ENCODE measurements around the gene CCL1. TPM values are rescaled to one million over a fixed set of nuclear protein-coding genes. Genes with fewer than 3 reads are reported as not detected.

The CCL1 gene
- total RNA-seq, 1 donor from 2014 or later = not detected

DNA sequence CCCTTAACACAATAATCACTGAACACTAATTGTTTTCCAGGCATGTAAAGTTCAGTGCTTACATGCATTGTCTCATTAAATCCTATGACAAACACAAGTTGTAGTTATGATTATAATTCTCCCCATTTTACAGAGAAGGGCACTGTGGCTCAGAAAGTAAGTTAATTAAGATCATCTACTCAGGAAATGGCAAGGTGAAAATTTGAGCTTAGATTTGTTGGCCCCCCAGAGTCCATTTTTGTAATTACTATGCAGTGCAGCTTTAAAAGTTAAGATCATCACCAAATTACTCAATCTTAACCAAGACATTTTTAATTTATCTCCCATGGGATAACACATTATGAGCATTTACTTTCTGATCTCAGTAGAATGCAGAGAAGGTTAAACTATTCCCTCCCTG, 34.2 kb upstream of the CCL1 start:
- Histone ChIP-seq H3K36me3 (ENCODE audit: control insufficient read depth, insufficient read depth, low read length) (no peaks in the 10 kb centered on the region), H3K27me3 (ENCODE audit: control insufficient read depth, insufficient read depth, low read length) (no peaks in the 10 kb centered on the region), H3K4me3 (ENCODE audit: low read depth, low read length) (no peak overlapping the region)
- TF ChIP-seq, protein P1, sequence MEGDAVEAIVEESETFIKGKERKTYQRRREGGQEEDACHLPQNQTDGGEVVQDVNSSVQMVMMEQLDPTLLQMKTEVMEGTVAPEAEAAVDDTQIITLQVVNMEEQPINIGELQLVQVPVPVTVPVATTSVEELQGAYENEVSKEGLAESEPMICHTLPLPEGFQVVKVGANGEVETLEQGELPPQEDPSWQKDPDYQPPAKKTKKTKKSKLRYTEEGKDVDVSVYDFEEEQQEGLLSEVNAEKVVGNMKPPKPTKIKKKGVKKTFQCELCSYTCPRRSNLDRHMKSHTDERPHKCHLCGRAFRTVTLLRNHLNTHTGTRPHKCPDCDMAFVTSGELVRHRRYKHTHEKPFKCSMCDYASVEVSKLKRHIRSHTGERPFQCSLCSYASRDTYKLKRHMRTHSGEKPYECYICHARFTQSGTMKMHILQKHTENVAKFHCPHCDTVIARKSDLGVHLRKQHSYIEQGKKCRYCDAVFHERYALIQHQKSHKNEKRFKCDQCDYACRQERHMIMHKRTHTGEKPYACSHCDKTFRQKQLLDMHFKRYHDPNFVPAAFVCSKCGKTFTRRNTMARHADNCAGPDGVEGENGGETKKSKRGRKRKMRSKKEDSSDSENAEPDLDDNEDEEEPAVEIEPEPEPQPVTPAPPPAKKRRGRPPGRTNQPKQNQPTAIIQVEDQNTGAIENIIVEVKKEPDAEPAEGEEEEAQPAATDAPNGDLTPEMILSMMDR (IDR thresholded peaks at IDR 0.05; ENCODE audit: insufficient read depth, low read length, poor library complexity, severe bottlenecking) = no peak
- no peak for DNase-seq (ENCODE audit: low read depth)

DNA sequence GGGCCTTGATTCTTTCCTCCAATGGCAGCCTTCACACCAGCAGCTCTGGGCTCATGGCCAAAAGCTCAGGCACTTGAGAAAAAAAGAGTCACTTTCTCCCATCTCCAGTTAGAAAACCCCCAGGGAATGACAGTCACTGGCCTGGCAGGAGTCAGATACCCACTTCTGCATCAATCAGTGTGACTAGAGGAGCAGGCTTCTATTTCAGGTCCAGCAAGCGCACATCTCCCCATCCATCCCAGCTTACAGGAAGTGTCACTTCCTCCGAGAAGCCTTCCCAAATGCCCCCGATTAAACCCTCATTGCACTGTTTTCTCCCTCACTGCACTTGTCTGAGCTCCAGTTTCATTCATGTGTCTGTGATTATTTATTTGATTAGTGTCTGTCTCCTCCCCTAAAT, 30.4 kb upstream of the CCL1 start:
- TF ChIP-seq, protein P1 (IDR thresholded peaks at IDR 0.05; ENCODE audit: insufficient read depth, low read length, poor library complexity, severe bottlenecking) = no peak
- Histone ChIP-seq H3K4me3 (ENCODE audit: low read depth, low read length) (no peak overlapping the region), H3K27me3 (ENCODE audit: control insufficient read depth, insufficient read depth, low read length) (no peaks in the 10 kb centered on the region), H3K36me3 (ENCODE audit: control insufficient read depth, insufficient read depth, low read length) (no peaks in the 10 kb centered on the region)
- no peak for DNase-seq (ENCODE audit: low read depth)

- Histone ChIP-seq H3K36me3 (ENCODE audit: control insufficient read depth, insufficient read depth, low read length) (no peaks in the 10 kb centered on the region), H3K4me3 (ENCODE audit: low read depth, low read length) (no peak overlapping the region), H3K27me3 (ENCODE audit: control insufficient read depth, insufficient read depth, low read length) (no peaks in the 10 kb centered on the region)
- DNase-seq (ENCODE audit: low read depth) = no peak
- TF ChIP-seq, protein P1 (IDR thresholded peaks at IDR 0.05; ENCODE audit: insufficient read depth, low read length, poor library complexity, severe bottlenecking) = no peak
These were observed 28.2 kb upstream of the CCL1 start for GRCh38 chr17:34391241-34391640.

- no peaks in the 10 kb centered on the region for H3K36me3 ChIP-seq (ENCODE audit: control insufficient read depth, insufficient read depth, low read length)
- no peak for DNase-seq (ENCODE audit: low read depth)
- no peak overlapping the region for H3K4me3 ChIP-seq (ENCODE audit: low read depth, low read length)
- no peaks in the 10 kb centered on the region for H3K27me3 ChIP-seq (ENCODE audit: control insufficient read depth, insufficient read depth, low read length)
- TF ChIP-seq, protein P1 (IDR thresholded peaks at IDR 0.05; ENCODE audit: insufficient read depth, low read length, poor library complexity, severe bottlenecking) = no peak
These were observed 27.6 kb upstream of the CCL1 start for GRCh38 chr17:34390649-34391048.

DNA sequence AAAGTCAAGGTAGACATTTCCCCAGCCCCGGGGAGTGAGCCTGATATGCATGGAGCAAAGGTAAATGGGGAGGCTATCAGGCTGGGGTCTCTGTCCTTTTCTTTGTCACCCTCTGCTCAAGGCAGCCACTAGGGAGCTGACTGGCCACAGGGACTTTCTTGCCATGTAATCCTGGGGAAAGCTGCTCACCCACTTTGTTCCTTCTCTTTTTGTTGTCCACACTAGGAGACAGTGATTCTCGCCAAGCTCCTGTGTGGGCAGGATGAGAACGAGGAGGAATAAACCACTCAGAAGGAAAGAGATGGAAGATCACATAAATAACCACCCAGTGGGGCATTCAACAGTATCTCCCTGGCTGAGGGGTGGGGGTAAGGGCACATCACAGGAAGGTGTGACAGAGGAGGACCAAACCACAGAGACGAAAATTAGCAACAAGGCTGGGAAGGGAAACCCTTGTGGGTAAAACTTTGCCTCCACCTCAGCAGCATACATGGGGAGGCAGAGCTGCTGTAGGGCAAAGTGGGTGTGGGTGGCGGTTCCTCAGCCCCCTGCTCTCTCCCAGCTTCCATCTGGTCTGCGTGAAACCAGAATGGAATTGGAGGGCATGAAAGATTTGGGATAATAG, 26.2 kb upstream of the CCL1 start:
- Histone ChIP-seq H3K36me3 (ENCODE audit: control insufficient read depth, insufficient read depth, low read length) (no peaks in the 10 kb centered on the region), H3K4me3 (ENCODE audit: low read depth, low read length) (no peak overlapping the region), H3K27me3 (ENCODE audit: control insufficient read depth, insufficient read depth, low read length) (no peaks in the 10 kb centered on the region)
- no peak for DNase-seq (ENCODE audit: low read depth)
- TF ChIP-seq, protein P1 (IDR thresholded peaks at IDR 0.05; ENCODE audit: insufficient read depth, low read length, poor library complexity, severe bottlenecking) = no peak

DNA sequence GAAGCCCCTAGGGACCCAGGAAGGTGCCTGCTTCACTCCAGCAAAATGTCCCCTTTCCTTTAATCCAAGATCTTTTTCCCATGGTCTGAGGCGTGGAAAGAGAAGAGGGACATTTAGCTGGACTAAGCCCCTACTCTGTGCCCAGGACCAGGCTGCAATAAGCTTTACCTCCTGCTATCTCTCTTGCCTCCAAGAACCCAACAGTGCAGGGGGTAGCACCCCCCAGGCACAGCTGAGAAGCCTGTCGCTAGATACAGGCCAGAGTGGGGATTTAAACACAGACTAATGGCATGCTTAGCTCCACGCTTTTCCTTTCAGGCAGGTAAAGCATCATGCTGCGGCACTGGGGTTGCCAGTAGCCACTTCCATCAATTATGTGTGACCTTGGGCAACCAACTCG, 24.5 kb upstream of the CCL1 start:
- Histone ChIP-seq H3K27me3 (ENCODE audit: control insufficient read depth, insufficient read depth, low read length) (no peaks in the 10 kb centered on the region), H3K4me3 (ENCODE audit: low read depth, low read length) (no peak overlapping the region), H3K36me3 (ENCODE audit: control insufficient read depth, insufficient read depth, low read length) (no peaks in the 10 kb centered on the region)
- TF ChIP-seq, protein P1 (IDR thresholded peaks at IDR 0.05; ENCODE audit: insufficient read depth, low read length, poor library complexity, severe bottlenecking) = no peak
- DNase-seq (ENCODE audit: low read depth) = no peak

All from kidney epithelial cell (primary cell).